ENCODE data around the gene SLC30A4. TPM values are rescaled to one million over a fixed set of nuclear protein-coding genes. Genes with fewer than 3 reads are reported as not detected.
A peak's percentile ranks its signal among the peaks of the same experiment; 100 is the strongest.

The SLC30A4 gene
- total RNA-seq, 3 donors from 2014 or later (not counting 1 experiment from before 2014, with no cell fraction given): 9.2 to 11.5 (median 9.5) TPM

GRCh38 chr15:45457220-45457619 lies 65.3 kb downstream of the SLC30A4 start:
- Mint-ChIP-seq H3K27me3 (ENCODE audit: low read depth in 2 of 2) (no peaks in the 10 kb centered on the region), H3K4me1 (peaks cover 21 to 26% of the 10 kb centered on the region in 2 donors), H3K36me3 (no peaks in the 10 kb centered on the region), H3K4me3 (peak overlapping the region; percentile 91), H3K9me3 (no peaks in the 10 kb centered on the region), H3K27ac (peak overlapping the region; percentile 84 to 95)
- no peaks in the 10 kb centered on the region for H3K36me3 ChIP-seq (ENCODE audit: control insufficient read depth, insufficient read depth, low read length)
- H3K4me3 ChIP-seq (ENCODE audit: low read length): no peak overlapping the region
- H3K9me3 ChIP-seq (ENCODE audit: control insufficient read depth, insufficient read depth, low read length): peaks cover 5% of the 10 kb centered on the region
- no peak for DNase-seq
- ATAC-seq: no peak
- no peaks in the 10 kb centered on the region for H3K27me3 ChIP-seq (ENCODE audit: control insufficient read depth, insufficient read depth, low read length)
- peak overlapping the region; percentile 47 for H3K27ac ChIP-seq (ENCODE audit: low read length)
- intact Hi-C loops (cut with micrococcal nuclease): loop anchor here (1.0 to 5.0 kb wide), 2 partner anchors 27 to 150 kb away; no protein-coding TSS in a partner anchor
- peaks cover 32% of the 10 kb centered on the region for H3K4me1 ChIP-seq (ENCODE audit: control insufficient read depth, insufficient read depth, low read length)
- TF ChIP-seq CTCF (IDR thresholded peaks at IDR 0.05): no peak
- 34% methylated on average over 5 of the region's 5 CpGs for WGBS (ENCODE audit: insufficient coverage)

GRCh38 chr15:45456212-45457106 lies 66.1 kb downstream of the SLC30A4 start:
- peaks cover 21 to 26% of the 10 kb centered on the region in 2 donors for H3K4me1 Mint-ChIP-seq
- 42% methylated on average over 20 of the region's 22 CpGs for WGBS (ENCODE audit: insufficient coverage)
- peaks cover 32% of the 10 kb centered on the region for H3K4me1 ChIP-seq (ENCODE audit: control insufficient read depth, insufficient read depth, low read length)
- peak overlapping the region; percentile 47 for H3K27ac ChIP-seq (ENCODE audit: low read length)
- no peaks in the 10 kb centered on the region for H3K9me3 Mint-ChIP-seq
- H3K4me3 Mint-ChIP-seq: no peak overlapping the region
- H3K27ac Mint-ChIP-seq: peak overlapping the region; percentile 21 to 38
- DNase-seq (peak in 1 of 2 donors; percentile 91), ATAC-seq (peak; percentile 16 to 62 (median 49))
- no peak overlapping the region for H3K4me3 ChIP-seq (ENCODE audit: low read length)
- no peaks in the 10 kb centered on the region for H3K36me3 ChIP-seq (ENCODE audit: control insufficient read depth, insufficient read depth, low read length)
- intact Hi-C loops (cut with micrococcal nuclease): loop anchor here (1.0 to 5.0 kb wide), 2 partner anchors 26 to 149 kb away; no protein-coding TSS in a partner anchor
- no peaks in the 10 kb centered on the region for H3K27me3 Mint-ChIP-seq (ENCODE audit: low read depth in 2 of 2)
- TF ChIP-seq CTCF (IDR thresholded peaks at IDR 0.05): no peak
- H3K9me3 ChIP-seq (ENCODE audit: control insufficient read depth, insufficient read depth, low read length): peaks cover under 1% of the 10 kb centered on the region
- H3K27me3 ChIP-seq (ENCODE audit: control insufficient read depth, insufficient read depth, low read length): no peaks in the 10 kb centered on the region
- no peaks in the 10 kb centered on the region for H3K36me3 Mint-ChIP-seq

GRCh38 chr15:45454814-45455213 lies 67.7 kb downstream of the SLC30A4 start:
- H3K4me1 ChIP-seq (ENCODE audit: control insufficient read depth, insufficient read depth, low read length): peaks cover 32% of the 10 kb centered on the region
- no peak overlapping the region for H3K4me3 Mint-ChIP-seq
- WGBS (ENCODE audit: insufficient coverage): under 1% methylated on average over 8 of the region's 8 CpGs
- no peaks in the 10 kb centered on the region for H3K9me3 ChIP-seq (ENCODE audit: control insufficient read depth, insufficient read depth, low read length)
- peak overlapping the region; percentile 49 for H3K27ac ChIP-seq (ENCODE audit: low read length)
- H3K4me1 Mint-ChIP-seq: peaks cover 21 to 26% of the 10 kb centered on the region in 2 donors
- DNase-seq (peak; percentile 45 to 89), ATAC-seq (peak; percentile 18 to 56 (median 55))
- TF ChIP-seq CTCF (IDR thresholded peaks at IDR 0.05): no peak
- H3K36me3 Mint-ChIP-seq: no peaks in the 10 kb centered on the region
- no peaks in the 10 kb centered on the region for H3K36me3 ChIP-seq (ENCODE audit: control insufficient read depth, insufficient read depth, low read length)
- intact Hi-C loops (cut with micrococcal nuclease): loop anchor here (5.0 kb wide), 1 partner anchor 148 kb away; no protein-coding TSS in a partner anchor
- no peak overlapping the region for H3K4me3 ChIP-seq (ENCODE audit: low read length)
- H3K9me3 Mint-ChIP-seq: no peaks in the 10 kb centered on the region
- no peaks in the 10 kb centered on the region for H3K27me3 Mint-ChIP-seq (ENCODE audit: low read depth in 2 of 2)
- peak overlapping the region in 1 of 2 donors; percentile 81 for H3K27ac Mint-ChIP-seq
- no peaks in the 10 kb centered on the region for H3K27me3 ChIP-seq (ENCODE audit: control insufficient read depth, insufficient read depth, low read length)
